ENCODE data around the gene CALML3. TPM values are rescaled to one million over a fixed set of nuclear protein-coding genes. Genes with fewer than 3 reads are reported as not detected.
"Not testable (repeated sequence)": the region's sequence is repeated elsewhere in the genome, so short reads cannot be mapped to it uniquely, and the experiment has no call there.

The CALML3 gene
- not detected for total RNA-seq

DNA sequence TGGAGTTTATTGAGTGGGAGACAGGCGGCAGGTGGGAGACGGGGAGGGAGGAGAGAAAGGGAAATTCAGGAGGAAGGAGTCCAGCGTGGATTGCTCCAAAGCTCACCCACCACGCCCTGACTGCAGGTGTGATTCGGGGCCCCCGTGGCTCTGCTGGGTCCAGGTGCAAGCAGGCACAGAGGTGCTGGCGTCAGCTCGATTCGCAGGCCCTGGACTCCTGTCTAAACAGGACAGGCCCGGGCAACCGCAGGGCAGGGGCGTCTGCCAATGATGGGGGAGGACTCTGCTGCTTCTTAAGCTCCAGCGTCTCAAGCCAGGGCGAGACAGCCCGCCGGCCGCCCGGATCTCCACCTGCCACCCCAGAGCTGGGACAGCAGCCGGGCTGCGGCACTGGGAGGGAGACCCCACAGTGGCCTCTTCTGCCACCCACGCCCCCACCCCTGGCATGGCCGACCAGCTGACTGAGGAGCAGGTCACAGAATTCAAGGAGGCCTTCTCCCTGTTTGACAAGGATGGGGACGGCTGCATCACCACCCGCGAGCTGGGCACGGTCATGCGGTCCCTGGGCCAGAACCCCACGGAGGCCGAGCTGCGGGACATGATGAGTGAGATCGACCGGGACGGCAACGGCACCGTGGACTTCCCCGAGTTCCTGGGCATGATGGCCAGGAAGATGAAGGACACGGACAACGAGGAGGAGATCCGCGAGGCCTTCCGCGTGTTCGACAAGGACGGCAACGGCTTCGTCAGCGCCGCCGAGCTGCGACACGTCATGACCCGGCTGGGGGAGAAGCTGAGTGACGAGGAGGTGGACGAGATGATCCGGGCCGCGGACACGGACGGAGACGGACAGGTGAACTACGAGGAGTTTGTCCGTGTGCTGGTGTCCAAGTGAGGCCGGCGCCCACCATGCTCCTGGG lies at the start of gene CALML3:
Gene CALML3, plus strand, starts transcription at position 321 of the 920 bp plus-strand sequence. Its CDS starts 125 bp downstream, at position 446.
- H3K27ac Mint-ChIP-seq = peak within 1 kb of the TSS; percentile 0

DNA sequence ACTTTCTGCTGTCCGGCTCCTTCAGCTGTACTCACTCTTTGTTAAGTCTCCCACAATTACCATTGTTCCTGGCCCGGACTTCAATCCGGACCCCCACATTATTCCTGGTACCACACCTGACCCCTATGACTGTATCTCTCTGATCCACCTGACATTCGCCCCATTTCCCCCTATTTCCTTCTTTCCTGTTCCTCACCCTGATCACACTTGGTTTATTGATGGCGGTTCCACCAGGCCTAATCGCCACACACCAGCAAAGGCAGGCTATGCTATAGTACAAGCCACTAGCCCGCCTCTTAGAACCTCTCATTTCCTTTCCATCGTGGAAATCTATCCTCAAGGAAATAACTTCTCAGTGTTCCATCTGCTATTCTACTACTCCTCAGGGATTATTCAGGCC lies 49.7 kb upstream of the CALML3 start:
- H3K4me1 Mint-ChIP-seq; DNase-seq; POLR2A ChIA-PET; H3K27me3 Mint-ChIP-seq; H3K36me3 Mint-ChIP-seq; H3K27ac Mint-ChIP-seq; H3K9me3 Mint-ChIP-seq; H3K4me3 Mint-ChIP-seq; ATAC-seq (ENCODE audit: low read depth): not testable (repeated sequence)

More for the DNA sequence above, at the start of gene CALML3:
- no peak within 1 kb of the TSS for H3K4me3 Mint-ChIP-seq
- POLR2A ChIA-PET = no interaction called here
- DNase-seq = no peak
- no peak for ATAC-seq (ENCODE audit: low read depth)
- H3K4me1 Mint-ChIP-seq = no peaks in the 10 kb centered on the region
- H3K27me3 Mint-ChIP-seq = no peaks in the 10 kb centered on the region
- no peaks in the 10 kb centered on the region for H3K9me3 Mint-ChIP-seq
- H3K36me3 Mint-ChIP-seq = no peaks in the 10 kb centered on the region

DNA sequence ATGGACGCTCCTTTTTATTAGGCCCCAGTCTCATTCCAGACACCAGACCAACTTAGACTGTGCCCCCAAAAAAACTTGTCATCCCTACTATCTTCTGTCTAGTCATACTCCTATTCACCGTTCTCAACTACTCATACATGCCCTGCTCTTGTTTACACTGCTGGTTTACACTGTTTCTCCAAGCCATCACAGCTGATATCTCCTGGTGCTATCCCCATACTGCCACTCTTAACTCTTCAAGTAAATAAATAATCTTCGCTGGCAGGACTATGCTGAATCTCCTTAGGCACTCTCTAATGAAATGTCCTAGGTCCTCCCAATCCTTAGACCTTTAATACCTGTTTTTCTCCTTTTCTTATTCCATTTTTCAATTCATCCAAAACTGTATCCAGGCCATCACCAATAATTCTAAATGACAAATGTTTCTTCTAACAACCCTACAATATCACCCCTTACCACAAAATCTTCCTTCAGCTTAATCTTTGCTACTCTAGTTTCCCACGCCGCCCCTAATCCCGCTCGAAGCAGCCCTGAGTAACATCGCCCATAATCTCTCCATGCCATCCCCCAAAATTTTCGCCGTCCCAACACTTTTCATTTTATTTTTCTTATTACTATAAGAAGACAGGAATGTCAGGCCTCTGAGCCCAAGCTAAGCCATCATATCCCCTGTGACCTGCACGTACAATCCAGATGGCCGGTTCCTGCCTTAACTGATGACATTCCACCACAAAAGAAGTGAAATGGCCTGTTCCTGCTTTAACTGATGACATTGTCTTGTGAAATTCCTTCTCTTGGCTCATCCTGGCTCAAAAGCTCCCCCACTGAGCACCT lies 48.6 kb upstream of the CALML3 start:
- DNase-seq; H3K4me3 Mint-ChIP-seq; ATAC-seq (ENCODE audit: low read depth); H3K36me3 Mint-ChIP-seq; H3K9me3 Mint-ChIP-seq; POLR2A ChIA-PET; H3K4me1 Mint-ChIP-seq; H3K27ac Mint-ChIP-seq; H3K27me3 Mint-ChIP-seq: not testable (repeated sequence)

GRCh38 chr10:5476918-5477525 lies 47.7 kb upstream of the CALML3 start:
- no peaks in the 10 kb centered on the region for H3K36me3 Mint-ChIP-seq
- H3K27ac Mint-ChIP-seq = no peak overlapping the region
- POLR2A ChIA-PET = no interaction called here
- H3K27me3 Mint-ChIP-seq = no peaks in the 10 kb centered on the region
- H3K4me3 Mint-ChIP-seq = no peak overlapping the region
- H3K4me1 Mint-ChIP-seq = no peaks in the 10 kb centered on the region
- ATAC-seq (ENCODE audit: low read depth) (no peak), DNase-seq (no peak)
- no peaks in the 10 kb centered on the region for H3K9me3 Mint-ChIP-seq

GRCh38 chr10:5477948-5478693 lies 46.6 kb upstream of the CALML3 start:
- DNase-seq = no peak

GRCh38 chr10:5478694-5479305 lies 46.0 kb upstream of the CALML3 start:
- H3K4me1 Mint-ChIP-seq = no peaks in the 10 kb centered on the region
- ATAC-seq (ENCODE audit: low read depth) (no peak), DNase-seq (no peak)
- no peaks in the 10 kb centered on the region for H3K36me3 Mint-ChIP-seq
- no peak overlapping the region for H3K27ac Mint-ChIP-seq
- H3K9me3 Mint-ChIP-seq = no peaks in the 10 kb centered on the region
- H3K4me3 Mint-ChIP-seq = no peak overlapping the region
- POLR2A ChIA-PET = no interaction called here
- no peaks in the 10 kb centered on the region for H3K27me3 Mint-ChIP-seq

More at GRCh38 chr10:5477948-5478693, 46.6 kb upstream of the CALML3 start:
- Mint-ChIP-seq H3K36me3 (no peaks in the 10 kb centered on the region), H3K27ac (peak overlapping the region; percentile 7), H3K4me3 (no peak overlapping the region), H3K9me3 (no peaks in the 10 kb centered on the region), H3K27me3 (no peaks in the 10 kb centered on the region), H3K4me1 (no peaks in the 10 kb centered on the region)
- ATAC-seq (ENCODE audit: low read depth) = no peak
- POLR2A ChIA-PET = no interaction called here

GRCh38 chr10:5479481-5480161 lies 45.1 kb upstream of the CALML3 start:
- DNase-seq = no peak
- H3K27ac Mint-ChIP-seq = peak overlapping the region; percentile 11
- no peaks in the 10 kb centered on the region for H3K9me3 Mint-ChIP-seq
- no peaks in the 10 kb centered on the region for H3K4me1 Mint-ChIP-seq
- H3K4me3 Mint-ChIP-seq = no peak overlapping the region
- POLR2A ChIA-PET = no interaction called here
- H3K36me3 Mint-ChIP-seq = no peaks in the 10 kb centered on the region
- ATAC-seq (ENCODE audit: low read depth) = no peak
- peaks cover 2% of the 10 kb centered on the region for H3K27me3 Mint-ChIP-seq

DNA sequence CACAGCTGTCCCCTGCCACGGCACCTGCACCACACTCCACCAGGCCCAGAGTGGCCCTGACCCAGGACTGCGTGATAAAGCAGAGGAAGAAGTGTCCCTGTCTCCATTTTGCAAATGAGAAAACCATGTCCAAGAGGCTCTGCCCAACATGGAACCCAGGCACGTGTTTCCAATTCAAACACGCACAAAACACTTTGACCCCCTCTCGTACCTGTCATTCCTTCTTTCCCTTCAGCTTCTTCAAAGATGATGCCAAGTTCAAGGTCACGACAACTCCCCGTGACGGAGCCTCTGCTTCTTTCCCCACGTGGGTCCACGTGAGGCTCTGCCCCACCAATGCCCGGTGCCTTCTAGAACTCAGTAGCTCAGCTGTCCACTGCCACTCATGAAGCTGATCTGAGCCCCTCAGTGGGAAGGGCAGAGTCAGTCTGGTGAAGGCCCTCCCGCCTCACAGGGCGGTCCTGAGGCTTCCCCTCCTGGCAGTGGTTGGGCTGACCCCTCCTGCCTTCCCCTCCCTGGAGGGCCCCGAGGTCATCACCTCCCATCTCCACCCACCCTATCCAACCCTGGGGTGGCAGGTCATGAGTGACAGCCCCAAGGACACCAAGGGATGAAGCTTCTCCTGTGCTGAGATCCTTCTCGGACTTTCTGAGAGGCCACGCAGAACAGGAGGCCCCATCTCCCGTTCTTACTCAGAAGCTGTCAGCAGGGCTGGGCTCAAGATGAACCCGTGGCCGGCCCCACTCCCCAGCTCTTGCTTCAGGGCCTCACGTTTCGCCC lies 44.4 kb upstream of the CALML3 start:
- POLR2A ChIA-PET = no interaction called here
- Mint-ChIP-seq H3K4me1 (no peaks in the 10 kb centered on the region), H3K27ac (no peak overlapping the region), H3K4me3 (no peak overlapping the region), H3K9me3 (no peaks in the 10 kb centered on the region), H3K36me3 (no peaks in the 10 kb centered on the region), H3K27me3 (peaks cover 2% of the 10 kb centered on the region)
- DNase-seq (no peak), ATAC-seq (ENCODE audit: low read depth) (no peak)

DNA sequence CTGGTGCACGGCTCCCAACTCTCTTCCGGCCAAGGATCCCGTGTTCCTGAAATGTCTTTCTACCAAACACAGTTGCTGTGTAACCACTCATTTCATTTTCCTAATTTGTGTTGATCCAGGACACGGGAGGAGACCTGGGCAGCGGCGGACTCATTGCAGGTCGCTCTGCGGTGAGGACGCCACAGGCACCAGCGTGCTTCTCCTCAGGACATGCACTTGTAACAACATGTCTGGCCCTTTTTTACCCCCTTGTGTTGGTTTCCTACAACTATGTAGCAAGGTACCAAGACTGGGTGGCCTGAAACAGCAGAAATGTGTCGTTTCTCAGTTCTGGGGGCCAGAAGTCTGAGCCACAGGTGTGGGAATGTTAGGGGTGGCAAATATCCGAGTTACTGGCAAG lies 43.6 kb upstream of the CALML3 start:
- Mint-ChIP-seq H3K27ac (no peak overlapping the region), H3K27me3 (peaks cover 2% of the 10 kb centered on the region), H3K36me3 (no peaks in the 10 kb centered on the region), H3K9me3 (no peaks in the 10 kb centered on the region), H3K4me3 (no peak overlapping the region), H3K4me1 (no peaks in the 10 kb centered on the region)
- ATAC-seq (ENCODE audit: low read depth) (no peak), DNase-seq (no peak)
- POLR2A ChIA-PET = no interaction called here

DNA sequence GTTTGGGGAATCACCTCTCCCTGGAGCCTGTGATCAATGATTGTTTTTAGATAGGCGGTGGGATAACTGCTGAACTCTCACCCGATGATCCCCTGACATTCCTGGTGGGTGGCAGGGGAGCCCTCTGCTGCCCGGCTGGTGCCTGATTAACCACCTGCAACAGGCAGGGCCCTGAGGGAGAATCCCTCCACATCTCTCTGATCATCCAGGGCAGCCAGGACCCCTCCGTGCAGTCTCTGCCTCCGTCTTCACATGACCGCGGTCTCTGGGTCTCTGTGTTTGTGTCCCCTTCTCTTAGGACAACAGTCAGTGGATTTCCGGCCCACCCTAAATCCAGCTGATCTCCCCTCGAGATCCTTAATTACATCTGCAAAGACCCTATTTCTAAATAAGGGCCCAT lies 42.7 kb upstream of the CALML3 start:
- DNase-seq (no peak), ATAC-seq (ENCODE audit: low read depth) (no peak)
- POLR2A ChIA-PET = no interaction called here
- Mint-ChIP-seq H3K9me3 (no peaks in the 10 kb centered on the region), H3K27me3 (peaks cover 2% of the 10 kb centered on the region), H3K27ac (no peak overlapping the region), H3K4me3 (no peak overlapping the region), H3K36me3 (no peaks in the 10 kb centered on the region), H3K4me1 (no peaks in the 10 kb centered on the region)

GRCh38 chr10:5484205-5484604 lies 40.6 kb upstream of the CALML3 start:
- POLR2A ChIA-PET = no interaction called here
- Mint-ChIP-seq H3K4me1 (no peaks in the 10 kb centered on the region), H3K4me3 (no peak overlapping the region), H3K27ac (no peak overlapping the region), H3K36me3 (no peaks in the 10 kb centered on the region), H3K9me3 (no peaks in the 10 kb centered on the region), H3K27me3 (peaks cover 2% of the 10 kb centered on the region)
- ATAC-seq (ENCODE audit: low read depth) = no peak
- no peak for DNase-seq

DNA sequence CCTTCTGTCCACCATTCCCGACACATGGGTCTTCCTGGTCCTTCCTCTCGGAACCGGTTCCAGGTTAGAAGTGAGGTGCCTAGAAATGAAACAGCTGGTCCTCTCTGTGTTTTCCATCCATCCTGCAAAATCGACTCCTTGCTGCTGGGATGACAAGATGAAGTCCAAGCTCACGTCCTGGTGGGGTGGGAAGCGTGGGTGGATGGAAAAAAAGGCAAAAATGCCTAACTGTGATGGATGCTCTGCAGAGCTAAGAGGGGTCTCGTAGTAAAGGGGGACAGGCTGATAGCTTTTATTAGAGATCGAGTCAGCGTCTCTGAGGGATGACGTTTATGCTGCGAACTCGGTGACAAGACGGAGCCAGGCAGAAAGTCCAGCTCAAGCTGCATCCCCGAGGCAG lies 39.5 kb upstream of the CALML3 start:
- Mint-ChIP-seq H3K4me1 (no peaks in the 10 kb centered on the region), H3K27ac (no peak overlapping the region), H3K9me3 (no peaks in the 10 kb centered on the region), H3K4me3 (no peak overlapping the region), H3K36me3 (no peaks in the 10 kb centered on the region), H3K27me3 (peaks cover 2% of the 10 kb centered on the region)
- DNase-seq (no peak), ATAC-seq (ENCODE audit: low read depth) (no peak)
- POLR2A ChIA-PET = no interaction called here

Data from activated naive CD8-positive, alpha-beta T cell treated with anti-CD3 and anti-CD28 coated beads, Interleukin-2, amount 10 ng/mL, durations not matched to agents 7 days and 5 days (primary cell).